K562 treated with DMSO at 1 percent for 12 hours (cell line): ENCODE data around the gene USP32. TPM values are rescaled to one million over a fixed set of nuclear protein-coding genes. Genes with fewer than 3 reads are reported as not detected.

Experiments
- total RNA-seq: library from RNA; unstranded; fragments of 300-600 nt; gene quantifications from 2 replicates; pipeline ENCODE4 v1.2.3, GENCODE V29; 2022; ENCODE audit not compliant: insufficient read depth

The USP32 gene
- total RNA-seq = 15.7 and 32.3 TPM in 2 replicates

GRCh38 chr17:60392042-60392844, at the start of gene USP32:
TSS of gene USP32 (minus strand) at chr17:60392133. CDS start at chr17:60391939, 194 bp downstream.

GRCh38 chr17:60422162-60422665, 30.3 kb upstream of the USP32 start, which contains the start of gene CHCT1:
TSS of gene CHCT1 (plus strand) at chr17:60422489. CDS start at chr17:60422593, 104 bp downstream.

GRCh38 chr17:60149691-60150582, 242.0 kb downstream of the USP32 start, which contains the start of gene CA4:
TSS of gene CA4 (plus strand) at chr17:60149973. CDS start at chr17:60150035, 62 bp downstream.

Other genes starting within 250 kb of the USP32 start
- not detected in 2 replicates for gene CA4, start 242.2 kb downstream of the USP32 start, total RNA-seq
- gene CHCT1, start 30.4 kb upstream of the USP32 start, total RNA-seq = not detected in 2 replicates
- gene APPBP2, start 134.1 kb upstream of the USP32 start, total RNA-seq = 3.6 and 10.6 TPM in 2 replicates
- 9.6 and 18.1 TPM in 2 replicates for gene PPM1D, start 208.1 kb upstream of the USP32 start, total RNA-seq